Activated T-helper 1 cell treated with anti-CD3 and anti-CD28 coated beads, Interleukin-12 subunit alpha, Interleukin-12 subunit beta, Interleukin-2, Interleukin-4 antibody, amounts not matched to agents 30 ng/mL and 10 ng/mL and 1 ng/mL, durations not matched to agents 14 hours and 24 hours and 36 hours (primary cell): ENCODE results near the gene NTMT2. TPM values are rescaled to one million over a fixed set of nuclear protein-coding genes. Genes with fewer than 3 reads are reported as not detected.

ENCODE experiments used
- DNase-seq: peaks from one replicate; pipeline ENCODE4 v3.0.0; 2021; ENCODE audit warnings: low spot score
- H3K27ac Mint-ChIP-seq: one replicate; pipeline ENCODE4 v1.8.0; 2021; ENCODE audit warnings: mild to moderate bottlenecking, mixed read lengths
- H3K27me3 Mint-ChIP-seq: one replicate; pipeline ENCODE4 v1.8.0; 2022; ENCODE audit warnings: mild to moderate bottlenecking, moderate library complexity, mixed read lengths; ENCODE audit not compliant: insufficient read depth
- H3K36me3 Mint-ChIP-seq: one replicate; pipeline ENCODE4 v1.8.0; 2021; ENCODE audit warnings: low read depth, mixed read lengths
- H3K4me1 Mint-ChIP-seq: one replicate; pipeline ENCODE4 v1.8.0; 2021; ENCODE audit warnings: low read depth, mixed read lengths
- H3K4me3 Mint-ChIP-seq: one replicate; pipeline ENCODE4 v1.8.0; 2021; ENCODE audit warnings: mild to moderate bottlenecking, moderate library complexity, mixed read lengths
- H3K9me3 Mint-ChIP-seq: one replicate; pipeline ENCODE4 v1.8.0; 2021; ENCODE audit warnings: mixed read lengths
- intact Hi-C: fragments of 100-400 bp; cut with micrococcal nuclease; formaldehyde crosslinking; loops from one replicate; pipeline ENCODE4 v1.15.1; 2024
- total RNA-seq: library from RNA; stranded (reverse); gene quantifications from 2 replicates; pipeline ENCODE4 v1.2.3, GENCODE V29; 2022

Gene NTMT2
- total RNA-seq, 1 donor from 2014 or later = not detected

- Mint-ChIP-seq H3K36me3 (no peaks in the 10 kb centered on the region), H3K4me1 (no peaks in the 10 kb centered on the region), H3K4me3 (no peak overlapping the region), H3K27me3 (peaks cover 5% of the 10 kb centered on the region), H3K27ac (no peak overlapping the region), H3K9me3 (no peaks in the 10 kb centered on the region)
- no peak for DNase-seq
- intact Hi-C loops = no loop called here
Observed at GRCh38 chr1:170134521-170134920, 11.2 kb upstream of the NTMT2 start.

GRCh38 chr1:170140371-170140770 lies 5.4 kb upstream of the NTMT2 start:
- Mint-ChIP-seq H3K4me1 (no peaks in the 10 kb centered on the region), H3K36me3 (no peaks in the 10 kb centered on the region), H3K9me3 (no peaks in the 10 kb centered on the region), H3K4me3 (no peak overlapping the region), H3K27ac (no peak overlapping the region), H3K27me3 (peaks cover 2% of the 10 kb centered on the region)
- intact Hi-C loops = no loop called here
- DNase-seq = no peak

- peaks cover 2% of the 10 kb centered on the region for H3K27me3 Mint-ChIP-seq
- no peak overlapping the region for H3K4me3 Mint-ChIP-seq
- no peaks in the 10 kb centered on the region for H3K9me3 Mint-ChIP-seq
- H3K36me3 Mint-ChIP-seq = no peaks in the 10 kb centered on the region
- H3K4me1 Mint-ChIP-seq = no peaks in the 10 kb centered on the region
- intact Hi-C loops = no loop called here
- DNase-seq = no peak
- H3K27ac Mint-ChIP-seq = no peak overlapping the region
Observed at GRCh38 chr1:170145061-170145460, 698 bp upstream of the NTMT2 start.

GRCh38 chr1:170146720-170147263 lies 1.0 kb downstream of the NTMT2 start:
- intact Hi-C loops = no loop called here
- Mint-ChIP-seq H3K27me3 (peaks cover 5% of the 10 kb centered on the region), H3K4me3 (no peak overlapping the region), H3K27ac (no peak overlapping the region), H3K4me1 (no peaks in the 10 kb centered on the region), H3K36me3 (no peaks in the 10 kb centered on the region), H3K9me3 (no peaks in the 10 kb centered on the region)
- no peak for DNase-seq

- peaks cover 5% of the 10 kb centered on the region for H3K27me3 Mint-ChIP-seq
- H3K9me3 Mint-ChIP-seq = no peaks in the 10 kb centered on the region
- no peak overlapping the region for H3K27ac Mint-ChIP-seq
- H3K36me3 Mint-ChIP-seq = no peaks in the 10 kb centered on the region
- intact Hi-C loops = no loop called here
- no peak for DNase-seq
- no peaks in the 10 kb centered on the region for H3K4me1 Mint-ChIP-seq
- H3K4me3 Mint-ChIP-seq = no peak overlapping the region
Observed at GRCh38 chr1:170149241-170149640, 3.5 kb downstream of the NTMT2 start.

- no peaks in the 10 kb centered on the region for H3K4me1 Mint-ChIP-seq
- H3K36me3 Mint-ChIP-seq = no peaks in the 10 kb centered on the region
- no peak overlapping the region for H3K4me3 Mint-ChIP-seq
- H3K27ac Mint-ChIP-seq = no peak overlapping the region
- DNase-seq = no peak
- H3K9me3 Mint-ChIP-seq = no peaks in the 10 kb centered on the region
- intact Hi-C loops = no loop called here
- H3K27me3 Mint-ChIP-seq = peaks cover 5% of the 10 kb centered on the region
Observed at GRCh38 chr1:170150016-170150415, 4.3 kb downstream of the NTMT2 start.

GRCh38 chr1:170150921-170151320 lies 5.2 kb downstream of the NTMT2 start:
- Mint-ChIP-seq H3K27ac (no peak overlapping the region), H3K4me1 (no peaks in the 10 kb centered on the region), H3K9me3 (no peaks in the 10 kb centered on the region), H3K36me3 (no peaks in the 10 kb centered on the region), H3K27me3 (peaks cover 5% of the 10 kb centered on the region), H3K4me3 (no peak overlapping the region)
- DNase-seq = no peak
- intact Hi-C loops = no loop called here

- H3K4me1 Mint-ChIP-seq = no peaks in the 10 kb centered on the region
- DNase-seq = no peak
- intact Hi-C loops = no loop called here
- H3K27ac Mint-ChIP-seq = no peak overlapping the region
- no peaks in the 10 kb centered on the region for H3K9me3 Mint-ChIP-seq
- H3K36me3 Mint-ChIP-seq = no peaks in the 10 kb centered on the region
- H3K27me3 Mint-ChIP-seq = peaks cover 3% of the 10 kb centered on the region
- H3K4me3 Mint-ChIP-seq = no peak overlapping the region
Observed at GRCh38 chr1:170153417-170153816, 7.7 kb downstream of the NTMT2 start.

GRCh38 chr1:170155055-170155454 lies 9.3 kb downstream of the NTMT2 start:
- peaks cover 3% of the 10 kb centered on the region for H3K27me3 Mint-ChIP-seq
- H3K36me3 Mint-ChIP-seq = no peaks in the 10 kb centered on the region
- H3K4me1 Mint-ChIP-seq = no peaks in the 10 kb centered on the region
- no peak overlapping the region for H3K4me3 Mint-ChIP-seq
- no peak for DNase-seq
- intact Hi-C loops = no loop called here
- H3K9me3 Mint-ChIP-seq = no peaks in the 10 kb centered on the region
- H3K27ac Mint-ChIP-seq = no peak overlapping the region

- no peaks in the 10 kb centered on the region for H3K9me3 Mint-ChIP-seq
- H3K4me1 Mint-ChIP-seq = no peaks in the 10 kb centered on the region
- H3K4me3 Mint-ChIP-seq = no peak overlapping the region
- no peaks in the 10 kb centered on the region for H3K27me3 Mint-ChIP-seq
- DNase-seq = no peak
- no peak overlapping the region for H3K27ac Mint-ChIP-seq
- intact Hi-C loops = no loop called here
- H3K36me3 Mint-ChIP-seq = no peaks in the 10 kb centered on the region
Observed at GRCh38 chr1:170156594-170156993, 10.8 kb downstream of the NTMT2 start.

- intact Hi-C loops = no loop called here
- Mint-ChIP-seq H3K4me1 (no peaks in the 10 kb centered on the region), H3K9me3 (no peaks in the 10 kb centered on the region)
Observed at GRCh38 chr1:170157820-170158219, 12.1 kb downstream of the NTMT2 start.

GRCh38 chr1:170162459-170163246 lies 16.9 kb downstream of the NTMT2 start:
- intact Hi-C loops = no loop called here
- Mint-ChIP-seq H3K36me3 (no peaks in the 10 kb centered on the region), H3K9me3 (no peaks in the 10 kb centered on the region), H3K27ac (no peak overlapping the region), H3K4me1 (no peaks in the 10 kb centered on the region), H3K27me3 (no peaks in the 10 kb centered on the region), H3K4me3 (no peak overlapping the region)
- DNase-seq = no peak

More at GRCh38 chr1:170157820-170158219, 12.1 kb downstream of the NTMT2 start:
- no peaks in the 10 kb centered on the region for H3K36me3 Mint-ChIP-seq
- no peak overlapping the region for H3K4me3 Mint-ChIP-seq
- H3K27me3 Mint-ChIP-seq = no peaks in the 10 kb centered on the region
- no peak overlapping the region for H3K27ac Mint-ChIP-seq
- DNase-seq = no peak

- DNase-seq = no peak
- no peaks in the 10 kb centered on the region for H3K9me3 Mint-ChIP-seq
- H3K27ac Mint-ChIP-seq = no peak overlapping the region
- no peak overlapping the region for H3K4me3 Mint-ChIP-seq
- H3K4me1 Mint-ChIP-seq = peaks cover 5% of the 10 kb centered on the region
- intact Hi-C loops = no loop called here
- H3K36me3 Mint-ChIP-seq = no peaks in the 10 kb centered on the region
- no peaks in the 10 kb centered on the region for H3K27me3 Mint-ChIP-seq
Observed at GRCh38 chr1:170164103-170164763, 18.5 kb downstream of the NTMT2 start.
